Skin epidermis (tissue), 12 donors: ENCODE results near the gene DDX3X.
"Not testable (repeated sequence)": the region's sequence is repeated elsewhere in the genome, so short reads cannot be mapped to it uniquely, and the experiment has no call there.

Experiments used
- H3K27ac ChIP-seq, 21 experiments: fragments of 200-600 bp; sonication (generic) in 11 of 21; one replicate each; pipeline ENCODE4 v1.5.0; 2020; ENCODE audit warnings: mild to moderate bottlenecking in 3 of 21, inconsistent platforms in 2 of 21, moderate library complexity in 2 of 21
- H3K4me3 ChIP-seq, 7 experiments: fragments of 200-600 bp; sonication (generic) in 2 of 7; one replicate each; pipeline ENCODE4 v1.5.0; 2020; ENCODE audit warnings: inconsistent platforms in 2 of 7, mild to moderate bottlenecking in 2 of 7, moderate library complexity in 1 of 7

The DDX3X gene

DNA sequence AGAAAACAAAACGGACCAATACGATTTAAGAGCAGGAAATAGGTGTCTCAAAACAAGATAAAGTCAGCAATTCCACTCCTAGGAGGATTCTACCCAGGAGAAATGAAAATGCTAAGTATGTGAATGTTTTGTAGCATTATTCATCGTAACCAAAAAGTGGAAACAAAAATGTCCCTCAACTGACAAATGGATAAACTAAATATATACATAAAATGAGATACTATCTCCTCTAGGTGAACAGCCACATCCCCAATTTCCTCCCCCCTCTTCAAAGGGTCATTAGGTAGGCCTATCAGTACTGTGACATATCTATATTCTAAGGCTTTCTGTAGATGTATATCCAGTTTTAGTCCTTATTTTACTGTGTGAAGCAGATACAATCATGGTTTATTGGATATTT lies 18.0 kb downstream of the DDX3X start:
- H3K27ac ChIP-seq: no peak overlapping the region
- no peak overlapping the region for H3K4me3 ChIP-seq

DNA sequence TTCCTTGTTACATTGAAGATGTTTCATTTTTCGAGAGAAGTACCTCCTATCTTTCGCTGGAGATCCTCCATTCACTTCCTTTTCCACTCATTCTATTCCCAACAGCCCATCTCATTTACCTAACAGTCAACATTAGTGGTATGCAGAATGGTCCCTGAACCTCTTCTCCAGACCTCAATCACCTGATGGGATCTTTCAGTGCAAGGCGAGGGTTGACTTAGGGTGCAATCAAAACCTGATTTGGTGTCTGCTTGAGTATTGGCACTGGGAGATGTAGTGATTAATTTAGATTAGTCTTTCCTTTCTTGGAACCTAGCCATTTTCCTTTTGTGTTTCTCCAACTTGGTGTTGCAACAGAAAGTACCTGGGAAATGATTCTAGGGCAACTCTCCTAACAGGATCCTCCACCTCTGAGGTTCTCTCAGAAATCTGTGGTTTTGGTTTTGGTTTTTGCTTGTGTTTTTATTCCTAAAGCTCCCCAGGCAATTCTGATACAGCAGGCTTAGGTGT lies 18.4 kb downstream of the DDX3X start:
- peak overlapping the region in 1 of 21 experiments; percentile 16 for H3K27ac ChIP-seq
- no peak overlapping the region for H3K4me3 ChIP-seq

DNA sequence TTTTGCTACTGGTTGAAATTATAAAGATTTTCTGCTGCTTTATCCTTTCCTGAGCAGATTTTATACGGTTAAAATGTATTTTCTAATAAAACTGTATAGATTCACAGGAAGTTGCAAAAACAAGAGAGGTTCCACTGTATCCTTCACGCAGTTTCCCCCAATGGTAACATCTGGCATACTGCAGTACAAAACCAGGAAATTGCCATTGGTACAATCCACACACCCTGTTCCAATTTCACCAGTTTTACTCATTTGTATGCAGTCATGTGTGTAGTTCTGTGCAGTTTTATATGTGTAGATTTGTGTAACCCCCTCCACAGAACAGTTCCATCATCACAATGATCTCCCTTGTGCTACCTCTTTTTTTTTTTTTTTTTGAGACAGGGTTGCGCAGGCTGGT lies 20.0 kb downstream of the DDX3X start:
- Histone ChIP-seq H3K27ac (no peak overlapping the region), H3K4me3 (no peak overlapping the region)

- Histone ChIP-seq H3K4me3 (no peak overlapping the region), H3K27ac (no peak overlapping the region)
Observed at GRCh38 chrX:41369152-41369551, 35.2 kb downstream of the DDX3X start.

DNA sequence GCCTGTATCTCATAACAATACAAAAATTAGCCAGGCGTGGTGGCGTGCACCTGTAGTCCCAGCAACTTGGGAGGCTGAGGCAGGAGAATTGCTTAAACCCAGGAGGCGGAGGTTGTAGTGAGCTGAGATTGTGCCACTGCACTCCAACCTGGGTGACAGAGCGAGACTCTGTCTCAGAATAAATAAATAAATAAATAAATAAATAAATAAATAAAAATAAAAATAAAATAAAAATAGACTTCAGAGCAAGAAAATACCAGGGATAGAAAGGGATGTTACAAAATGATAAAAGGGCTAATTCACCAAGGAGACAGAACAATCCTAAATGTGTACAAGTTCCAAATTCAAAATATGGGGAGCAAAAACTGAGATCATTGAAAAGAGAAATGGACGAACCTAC lies 37.6 kb downstream of the DDX3X start:
- H3K27ac ChIP-seq, H3K4me3 ChIP-seq: not testable (repeated sequence)

DNA sequence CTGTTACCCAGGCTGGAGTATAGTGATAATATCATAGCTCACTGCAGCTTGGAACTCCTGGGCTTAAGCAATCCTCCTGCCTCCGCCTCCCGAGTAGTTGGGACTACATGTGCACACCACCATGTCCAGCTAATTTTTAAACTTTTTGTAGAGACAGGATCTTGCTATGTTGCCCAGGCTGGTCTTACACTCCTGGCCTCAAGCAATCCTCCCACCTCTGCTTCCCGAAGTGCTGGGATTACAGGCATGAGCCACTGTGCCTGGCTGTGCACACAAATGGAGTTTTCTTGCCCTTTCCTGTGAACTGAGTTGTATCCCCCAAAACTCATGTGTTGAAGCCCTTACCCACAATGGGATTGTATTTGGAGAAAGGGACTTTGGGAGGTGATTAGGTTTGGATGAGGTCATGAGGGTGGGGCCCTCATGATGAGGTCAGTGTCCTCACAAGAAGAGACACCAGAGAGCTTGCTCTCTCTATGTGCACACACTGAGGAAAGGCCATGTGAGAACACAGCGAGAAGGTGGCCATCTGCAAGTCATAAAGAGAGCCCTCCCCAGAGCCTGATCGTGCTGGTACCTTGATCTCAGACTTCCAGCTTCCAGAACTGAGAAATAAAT lies 40.1 kb downstream of the DDX3X start:
- Histone ChIP-seq H3K4me3 (no peak overlapping the region), H3K27ac (no peak overlapping the region)

DNA sequence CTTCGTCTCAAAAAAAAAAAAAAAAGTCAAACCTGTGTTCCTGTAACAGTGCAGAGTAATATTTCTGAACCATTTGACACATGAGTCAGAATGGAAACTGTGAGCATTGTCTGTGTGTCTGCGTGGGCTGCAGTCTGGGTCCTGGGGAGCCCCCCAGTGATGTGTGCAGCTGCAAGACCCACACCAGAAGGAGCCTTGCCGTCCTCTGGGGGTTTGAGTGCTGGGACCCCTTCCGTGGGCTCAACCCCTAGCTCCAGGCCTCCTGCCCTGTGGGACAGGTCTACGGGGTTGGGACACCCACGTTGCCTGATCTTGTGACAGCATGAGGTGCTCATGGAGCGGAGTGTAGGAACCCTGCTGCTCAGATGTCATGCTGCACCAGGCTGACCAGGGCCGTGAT lies 43.7 kb downstream of the DDX3X start:
- Histone ChIP-seq H3K4me3 (no peak overlapping the region), H3K27ac (no peak overlapping the region)

GRCh38 chrX:41381685-41382084 lies 47.7 kb downstream of the DDX3X start:
- Histone ChIP-seq H3K4me3 (no peak overlapping the region), H3K27ac (peak overlapping the region in 6 of 21 experiments; percentile 7 to 40 (median 26))

GRCh38 chrX:41382714-41383645 lies 49.0 kb downstream of the DDX3X start:
- no peak overlapping the region for H3K4me3 ChIP-seq
- peak overlapping the region in 14 of 21 experiments; percentile 16 to 80 (median 50) for H3K27ac ChIP-seq

- no peak overlapping the region for H3K4me3 ChIP-seq
- H3K27ac ChIP-seq: peak overlapping the region in 6 of 21 experiments; percentile 16 to 67 (median 40)
Observed at GRCh38 chrX:41384051-41384705, 50.2 kb downstream of the DDX3X start.

- no peak overlapping the region for H3K4me3 ChIP-seq
- H3K27ac ChIP-seq: peak overlapping the region in 2 of 21 experiments; percentile 5 to 26
Observed at GRCh38 chrX:41386222-41386990, 52.4 kb downstream of the DDX3X start.

DNA sequence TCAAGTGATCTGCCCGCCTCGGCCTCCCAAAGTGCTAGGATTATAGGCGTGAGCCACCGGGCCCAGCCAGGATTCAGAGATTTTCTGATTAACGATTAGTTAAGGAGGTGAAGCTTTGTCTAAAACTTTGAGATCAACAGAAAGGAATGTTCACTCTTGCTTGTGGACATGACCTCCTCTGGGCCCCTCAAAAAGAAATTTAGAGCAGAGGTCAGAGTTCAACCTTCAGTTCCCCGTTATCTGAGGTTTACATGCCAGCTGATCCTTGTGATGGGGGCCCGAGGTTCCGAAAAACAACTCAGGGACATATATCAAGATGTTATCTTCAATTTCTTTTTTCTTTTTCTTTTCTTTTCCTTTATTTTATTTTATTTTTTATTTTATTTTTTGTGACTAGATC lies 54.6 kb downstream of the DDX3X start:
- H3K4me3 ChIP-seq: no peak overlapping the region

DNA sequence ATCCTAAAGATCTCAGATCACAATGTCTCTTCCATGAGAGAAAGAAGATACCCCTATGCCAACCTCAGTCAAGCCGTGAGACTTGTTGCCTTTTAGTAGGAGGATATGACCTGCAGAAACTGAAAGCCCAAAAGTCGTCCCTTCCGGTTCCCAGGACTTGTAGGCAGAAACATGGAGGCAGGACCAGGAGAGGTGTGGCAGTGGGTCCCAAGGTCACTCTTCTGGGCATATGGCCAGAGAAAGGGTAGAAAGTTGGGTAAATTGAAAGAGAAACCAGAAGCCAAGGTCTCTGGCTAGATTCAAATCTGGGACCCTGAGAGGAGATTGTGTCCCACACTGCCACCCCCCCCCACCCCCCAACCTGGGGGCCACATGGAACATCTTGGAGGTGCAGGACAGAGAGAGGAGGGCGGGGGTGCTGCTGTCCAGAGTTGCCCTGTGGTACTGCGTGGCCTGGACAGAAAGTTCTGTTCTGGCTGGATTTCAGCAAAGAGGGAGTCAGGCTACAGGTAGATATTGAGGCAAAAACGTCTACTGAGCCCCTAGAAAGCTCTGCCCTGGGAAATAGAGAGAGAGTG lies 55.4 kb downstream of the DDX3X start:
- H3K4me3 ChIP-seq: no peak overlapping the region
- H3K27ac ChIP-seq: no peak overlapping the region

More for the DNA sequence above, 54.6 kb downstream of the DDX3X start:
- H3K27ac ChIP-seq: no peak overlapping the region

DNA sequence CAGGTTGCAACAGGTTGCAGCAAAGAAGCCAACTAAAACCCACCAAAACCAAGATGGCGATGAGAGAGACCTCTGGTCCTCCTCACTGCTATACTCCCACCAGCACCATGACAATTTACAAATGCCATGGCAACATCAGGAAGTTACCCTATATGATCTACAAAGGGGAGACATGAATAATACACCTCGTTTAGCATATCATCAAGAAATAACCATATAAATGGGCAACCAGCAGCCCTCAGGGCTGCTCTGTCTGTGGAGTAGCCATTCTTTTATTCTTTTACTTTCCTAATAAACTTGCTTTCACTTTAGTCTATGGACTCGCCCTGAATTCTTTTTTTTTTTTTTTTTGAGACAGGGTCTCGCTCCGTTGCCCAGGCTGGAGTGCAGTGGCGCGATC lies 56.6 kb downstream of the DDX3X start:
- H3K27ac ChIP-seq, H3K4me3 ChIP-seq: not testable (repeated sequence)

GRCh38 chrX:41391606-41392005 lies 57.6 kb downstream of the DDX3X start:
- peak overlapping the region in 8 of 21 experiments; percentile 13 to 68 (median 44) for H3K27ac ChIP-seq

DNA sequence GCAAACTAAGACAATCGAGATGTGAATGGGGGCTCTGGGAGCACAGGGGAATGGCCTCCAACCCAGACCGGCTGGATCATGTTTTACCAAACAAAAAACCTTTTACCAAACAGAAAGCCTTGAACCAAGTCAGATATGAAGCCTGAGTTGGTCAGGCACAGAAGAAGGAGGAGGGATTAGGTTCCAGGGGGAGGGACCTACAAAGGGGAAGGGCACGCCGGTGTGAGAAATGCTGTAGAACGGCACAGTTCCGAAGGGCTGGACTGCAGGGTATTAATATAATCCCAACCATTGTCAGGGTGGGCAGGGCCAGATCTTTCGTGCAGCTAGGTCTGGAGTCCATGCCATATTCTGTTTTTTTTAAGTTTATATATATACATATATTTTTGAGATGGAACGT lies 60.3 kb downstream of the DDX3X start:
- Histone ChIP-seq H3K27ac (no peak overlapping the region), H3K4me3 (no peak overlapping the region)

More at GRCh38 chrX:41391606-41392005, 57.6 kb downstream of the DDX3X start:
- no peak overlapping the region for H3K4me3 ChIP-seq

DNA sequence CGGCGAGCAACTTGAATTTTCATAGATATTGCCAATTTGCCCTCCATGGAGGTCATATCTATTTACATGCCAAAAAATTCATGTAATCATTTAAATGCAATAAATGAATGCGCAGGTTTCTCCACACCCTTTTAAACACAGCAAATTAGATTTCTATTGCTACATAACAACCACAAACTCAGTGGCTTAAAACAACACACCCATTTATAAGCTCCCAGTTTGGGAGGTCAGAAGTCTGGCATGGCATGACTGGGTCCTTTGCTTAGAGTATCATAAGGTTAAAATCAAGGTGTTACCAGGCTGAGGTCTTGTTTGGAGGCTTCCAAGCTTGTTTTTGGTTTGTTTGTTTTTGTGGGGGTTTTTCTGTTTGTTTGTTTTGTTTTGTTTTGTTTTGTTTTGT lies 63.3 kb downstream of the DDX3X start:
- H3K4me3 ChIP-seq: no peak overlapping the region
- no peak overlapping the region for H3K27ac ChIP-seq

- H3K4me3 ChIP-seq: no peak overlapping the region
- H3K27ac ChIP-seq: no peak overlapping the region
Observed at GRCh38 chrX:41397768-41398167, 63.8 kb downstream of the DDX3X start.

DNA sequence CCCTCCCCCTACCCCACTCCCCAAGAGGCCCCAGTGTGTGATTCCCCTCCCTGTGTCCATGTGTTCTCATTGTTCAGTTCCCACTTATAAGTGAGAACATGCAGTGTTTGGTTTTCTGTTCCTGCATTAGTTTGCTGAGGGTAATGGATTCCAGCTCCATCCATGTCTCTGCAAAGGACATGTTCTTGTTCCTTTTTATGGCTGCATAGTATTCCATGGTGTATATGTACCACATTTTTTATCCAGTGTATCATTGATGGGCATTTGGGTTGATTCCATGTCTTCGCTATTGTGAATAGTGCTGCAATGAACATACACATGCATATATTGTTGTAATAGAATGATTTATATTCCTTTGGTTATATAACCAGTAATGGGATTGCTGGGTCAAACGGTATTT lies 68.6 kb downstream of the DDX3X start:
- H3K4me3 ChIP-seq, H3K27ac ChIP-seq: not testable (repeated sequence)
